CD4-positive, alpha-beta T cell treated with Interleukin-12 subunit alpha and Interleukin-12 subunit beta, for 1 hour (primary cell): ENCODE results near the gene CDK11A.
A peak's percentile ranks its signal among the peaks of the same experiment; 100 is the strongest.
"Not testable (repeated sequence)": the region's sequence is repeated elsewhere in the genome, so short reads cannot be mapped to it uniquely, and the experiment has no call there.

Experiments
- DNase-seq: peaks from one replicate; pipeline ENCODE4 v3.0.0-alpha.2; 2020

The CDK11A gene

GRCh38 chr1:1680912-1681273 lies 43.3 kb downstream of the CDK11A start:
- no peak for DNase-seq

- DNase-seq, result no peak
Observed at GRCh38 chr1:1680031-1680911, 43.9 kb downstream of the CDK11A start.

GRCh38 chr1:1678581-1679380 lies 45.4 kb downstream of the CDK11A start:
- peak; percentile 58 for DNase-seq

GRCh38 chr1:1677718-1678580 lies 46.2 kb downstream of the CDK11A start:
- peak; percentile 54 for DNase-seq

- not testable (repeated sequence) for DNase-seq
Observed at GRCh38 chr1:1676087-1676486, 48.1 kb downstream of the CDK11A start.

GRCh38 chr1:1675218-1675617 lies 48.9 kb downstream of the CDK11A start:
- not testable (repeated sequence) for DNase-seq

- not testable (repeated sequence) for DNase-seq
Observed at GRCh38 chr1:1674806-1675205, 49.4 kb downstream of the CDK11A start.

- DNase-seq, result no peak
Observed at GRCh38 chr1:1672181-1672965, 51.8 kb downstream of the CDK11A start.

GRCh38 chr1:1671365-1672119 lies 52.6 kb downstream of the CDK11A start:
- DNase-seq, result no peak

GRCh38 chr1:1670866-1671265 lies 53.3 kb downstream of the CDK11A start:
- no peak for DNase-seq

- no peak for DNase-seq
Observed at GRCh38 chr1:1669468-1670440, 54.4 kb downstream of the CDK11A start.

- no peak for DNase-seq
Observed at GRCh38 chr1:1666526-1666925, 57.6 kb downstream of the CDK11A start.

GRCh38 chr1:1665815-1666251 lies 58.3 kb downstream of the CDK11A start:
- DNase-seq, result peak; percentile 36

- no peak for DNase-seq
Observed at GRCh38 chr1:1664941-1665814, 59.0 kb downstream of the CDK11A start.

GRCh38 chr1:1664318-1664717 lies 59.8 kb downstream of the CDK11A start:
- DNase-seq, result not testable (repeated sequence)

- not testable (repeated sequence) for DNase-seq
Observed at GRCh38 chr1:1662830-1663560, 61.2 kb downstream of the CDK11A start.

- not testable (repeated sequence) for DNase-seq
Observed at GRCh38 chr1:1662392-1662791, 61.8 kb downstream of the CDK11A start.
